ENCODE results near the gene KRTAP9-8.
"Not testable (repeated sequence)": the region's sequence is repeated elsewhere in the genome, so short reads cannot be mapped to it uniquely, and the experiment has no call there.

The KRTAP9-8 gene

GRCh38 chr17:41255381-41256290 is 17.8 kb downstream of the KRTAP9-8 start, which contains the start of gene KRTAP9-9:
Gene KRTAP9-9 (plus strand): TSS chr17:41255384.
- in situ Hi-C loops (cut with HindIII; ENCODE audit: low sequenced_read_pairs), result not testable (repeated sequence)

GRCh38 chr17:41256291-41256685 is 18.5 kb downstream of the KRTAP9-8 start:
- in situ Hi-C loops (cut with HindIII; ENCODE audit: low sequenced_read_pairs), result no loop called here

GRCh38 chr17:41258406-41258805 is 20.6 kb downstream of the KRTAP9-8 start:
- in situ Hi-C loops (cut with HindIII; ENCODE audit: low sequenced_read_pairs), result no loop called here

GRCh38 chr17:41263212-41263611 is 25.4 kb downstream of the KRTAP9-8 start:
- in situ Hi-C loops (cut with HindIII; ENCODE audit: low sequenced_read_pairs), result no loop called here

- in situ Hi-C loops (cut with HindIII; ENCODE audit: low sequenced_read_pairs), result no loop called here
Observed at GRCh38 chr17:41264599-41264998, 26.8 kb downstream of the KRTAP9-8 start.

- in situ Hi-C loops (cut with HindIII; ENCODE audit: low sequenced_read_pairs), result no loop called here
Observed at GRCh38 chr17:41265078-41265477, 27.3 kb downstream of the KRTAP9-8 start, which contains the start of gene KRTAP9-6. Gene KRTAP9-6 (plus strand): TSS chr17:41265378. CDS start chr17:41265378, 0 bp downstream.

GRCh38 chr17:41267711-41268110 is 29.9 kb downstream of the KRTAP9-8 start:
- in situ Hi-C loops (cut with HindIII; ENCODE audit: low sequenced_read_pairs), result no loop called here

GRCh38 chr17:41271323-41271722 is 33.5 kb downstream of the KRTAP9-8 start:
- in situ Hi-C loops (cut with HindIII; ENCODE audit: low sequenced_read_pairs), result not testable (repeated sequence)

- in situ Hi-C loops (cut with HindIII; ENCODE audit: low sequenced_read_pairs), result no loop called here
Observed at GRCh38 chr17:41271858-41272257, 34.1 kb downstream of the KRTAP9-8 start.

GRCh38 chr17:41275648-41276190 is 37.9 kb downstream of the KRTAP9-8 start, which contains the start of gene KRTAP9-7:
Gene KRTAP9-7 (plus strand): TSS chr17:41275698. CDS start chr17:41275698, 0 bp downstream.
- in situ Hi-C loops (cut with HindIII; ENCODE audit: low sequenced_read_pairs), result not testable (repeated sequence)

- in situ Hi-C loops (cut with HindIII; ENCODE audit: low sequenced_read_pairs), result no loop called here
Observed at GRCh38 chr17:41278176-41278955, 40.6 kb downstream of the KRTAP9-8 start.

GRCh38 chr17:41284043-41284442 is 46.2 kb downstream of the KRTAP9-8 start:
- in situ Hi-C loops (cut with HindIII; ENCODE audit: low sequenced_read_pairs), result no loop called here

GRCh38 chr17:41284546-41284945 is 46.7 kb downstream of the KRTAP9-8 start:
- in situ Hi-C loops (cut with HindIII; ENCODE audit: low sequenced_read_pairs), result no loop called here

GRCh38 chr17:41287050-41287449 is 49.3 kb downstream of the KRTAP9-8 start:
- in situ Hi-C loops (cut with HindIII; ENCODE audit: low sequenced_read_pairs), result no loop called here

All from DLD1 (cell line).